Fibroblast of villous mesenchyme (primary cell): ENCODE results near the gene PRDM15. TPM values are rescaled to one million over a fixed set of nuclear protein-coding genes. Genes with fewer than 3 reads are reported as not detected.

ENCODE experiments used
- DNase-seq: peaks from one replicate; pipeline ENCODE4 v3.0.0-alpha.2; 2010; ENCODE audit warnings: low read depth
- H3K4me3 ChIP-seq: 2 replicates; pipeline ENCODE4 v1.5.1; 2011; ENCODE audit warnings: low read depth, mild to moderate bottlenecking, low read length
- total RNA-seq: library from RNA; depleted of rRNA; stranded (reverse); fragments of >200 nt; gene quantifications from 2 replicates; pipeline ENCODE4 v1.2.3, GENCODE V29; 2012
- TF ChIP-seq, protein P1 (sequence below): IDR thresholded peaks from 2 replicates; pipeline ENCODE4 v1.5.1; 2012; ENCODE audit warnings: low read depth, mild to moderate bottlenecking, low read length; ENCODE audit not compliant: insufficient read depth

Gene PRDM15
- total RNA-seq, 1 donor: 5.2 TPM

DNA sequence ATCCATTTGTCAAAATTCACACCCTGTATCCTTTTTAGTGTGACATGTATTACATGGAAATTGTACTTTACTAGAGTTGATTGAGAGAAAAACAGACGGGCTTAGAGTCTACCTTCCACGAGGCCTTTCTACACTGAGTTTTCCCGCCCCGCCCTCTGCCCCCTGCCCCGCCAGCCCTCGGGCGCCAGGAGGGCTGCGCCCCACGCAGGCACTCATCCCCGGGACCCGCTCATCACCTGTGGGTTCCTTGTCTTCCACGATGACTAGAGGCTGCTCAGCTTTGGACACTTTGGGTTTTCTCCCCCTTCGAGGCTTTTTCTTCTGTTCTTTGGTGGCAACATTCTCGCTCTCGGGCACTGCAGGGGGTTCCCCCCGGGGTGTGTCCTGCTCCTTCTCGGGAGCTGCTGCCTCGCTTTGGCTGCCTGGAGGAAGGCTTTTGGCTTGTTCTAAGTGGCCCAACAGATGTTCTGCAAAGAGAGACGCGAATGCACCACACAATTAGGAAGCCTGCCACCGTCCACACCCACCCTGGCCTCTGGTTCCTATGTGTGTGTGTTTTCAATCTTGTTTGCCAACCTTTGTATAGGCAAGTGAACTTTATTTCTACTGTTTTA, 39.6 kb downstream of the PRDM15 start:
- TF ChIP-seq, protein P1, sequence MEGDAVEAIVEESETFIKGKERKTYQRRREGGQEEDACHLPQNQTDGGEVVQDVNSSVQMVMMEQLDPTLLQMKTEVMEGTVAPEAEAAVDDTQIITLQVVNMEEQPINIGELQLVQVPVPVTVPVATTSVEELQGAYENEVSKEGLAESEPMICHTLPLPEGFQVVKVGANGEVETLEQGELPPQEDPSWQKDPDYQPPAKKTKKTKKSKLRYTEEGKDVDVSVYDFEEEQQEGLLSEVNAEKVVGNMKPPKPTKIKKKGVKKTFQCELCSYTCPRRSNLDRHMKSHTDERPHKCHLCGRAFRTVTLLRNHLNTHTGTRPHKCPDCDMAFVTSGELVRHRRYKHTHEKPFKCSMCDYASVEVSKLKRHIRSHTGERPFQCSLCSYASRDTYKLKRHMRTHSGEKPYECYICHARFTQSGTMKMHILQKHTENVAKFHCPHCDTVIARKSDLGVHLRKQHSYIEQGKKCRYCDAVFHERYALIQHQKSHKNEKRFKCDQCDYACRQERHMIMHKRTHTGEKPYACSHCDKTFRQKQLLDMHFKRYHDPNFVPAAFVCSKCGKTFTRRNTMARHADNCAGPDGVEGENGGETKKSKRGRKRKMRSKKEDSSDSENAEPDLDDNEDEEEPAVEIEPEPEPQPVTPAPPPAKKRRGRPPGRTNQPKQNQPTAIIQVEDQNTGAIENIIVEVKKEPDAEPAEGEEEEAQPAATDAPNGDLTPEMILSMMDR: no peak
- DNase-seq: no peak
- no peak overlapping the region for H3K4me3 ChIP-seq

DNA sequence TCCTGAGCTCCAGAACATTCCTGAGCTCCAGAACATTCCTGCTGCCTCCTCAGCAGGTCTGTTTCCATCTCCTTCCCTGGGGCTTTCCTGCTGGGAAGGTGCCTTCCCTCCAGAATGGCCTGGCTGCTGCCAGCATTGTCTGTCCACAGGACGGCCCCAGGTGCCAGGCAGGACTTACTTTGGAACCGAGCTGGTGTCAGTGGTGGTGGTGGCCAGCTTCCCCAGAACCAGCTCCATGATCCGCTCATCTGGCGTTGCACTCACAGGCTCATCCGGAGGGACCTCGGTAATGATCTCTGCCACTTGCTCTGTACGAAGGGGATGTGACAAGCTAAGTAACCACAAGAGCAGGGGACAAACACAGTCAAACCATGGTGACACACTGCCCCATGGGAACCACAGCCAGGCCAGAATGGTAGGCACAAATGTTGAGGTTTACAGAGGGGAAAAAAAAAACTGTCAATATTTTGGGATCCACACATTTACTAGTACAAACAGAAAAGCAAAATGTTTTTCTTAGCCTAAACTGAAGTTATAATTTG, 41.3 kb downstream of the PRDM15 start:
- H3K4me3 ChIP-seq: no peak overlapping the region
- no peak for DNase-seq
- TF ChIP-seq, protein P1: no peak

DNA sequence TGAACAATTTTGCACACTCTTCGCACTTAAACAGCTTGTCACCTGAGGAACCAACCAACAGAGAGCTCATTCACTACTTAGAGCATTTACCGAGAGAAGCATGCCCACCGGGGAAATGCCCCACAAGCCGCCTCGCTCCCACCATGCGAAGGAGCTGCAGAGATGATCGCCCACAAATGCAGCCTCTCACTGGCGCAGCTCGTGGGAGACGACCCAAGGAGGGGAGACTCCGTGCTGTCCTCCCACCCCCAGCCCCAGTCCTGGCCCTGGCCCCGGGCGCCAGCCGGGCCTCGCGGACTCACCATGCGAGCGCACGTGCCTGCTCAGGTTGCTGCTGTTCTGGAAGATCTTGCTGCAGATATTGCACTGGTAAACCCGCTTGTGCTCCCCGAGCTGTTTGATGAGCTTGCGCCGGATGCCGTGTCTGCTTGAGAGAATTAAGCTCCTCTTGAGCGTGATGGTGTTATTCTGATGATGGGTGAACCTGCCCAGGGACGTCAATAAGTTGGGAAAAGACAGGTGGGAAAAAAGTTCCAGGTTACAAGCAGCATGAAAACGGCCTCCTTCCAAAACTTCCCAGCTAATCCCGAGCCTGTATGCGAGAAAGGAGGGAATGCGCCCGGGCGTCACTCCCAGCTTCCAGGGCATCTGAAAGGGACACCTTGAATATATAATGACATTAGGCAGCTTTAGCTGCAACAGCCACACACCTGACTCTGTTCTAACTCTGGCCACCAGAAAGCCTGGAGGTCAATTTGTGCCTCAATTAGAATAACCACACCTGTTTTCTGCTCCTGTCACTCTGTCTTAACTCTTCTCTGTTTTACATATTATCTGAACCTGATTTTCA, 42.8 kb downstream of the PRDM15 start:
- DNase-seq: no peak
- TF ChIP-seq, protein P1: no peak
- H3K4me3 ChIP-seq: no peak overlapping the region

DNA sequence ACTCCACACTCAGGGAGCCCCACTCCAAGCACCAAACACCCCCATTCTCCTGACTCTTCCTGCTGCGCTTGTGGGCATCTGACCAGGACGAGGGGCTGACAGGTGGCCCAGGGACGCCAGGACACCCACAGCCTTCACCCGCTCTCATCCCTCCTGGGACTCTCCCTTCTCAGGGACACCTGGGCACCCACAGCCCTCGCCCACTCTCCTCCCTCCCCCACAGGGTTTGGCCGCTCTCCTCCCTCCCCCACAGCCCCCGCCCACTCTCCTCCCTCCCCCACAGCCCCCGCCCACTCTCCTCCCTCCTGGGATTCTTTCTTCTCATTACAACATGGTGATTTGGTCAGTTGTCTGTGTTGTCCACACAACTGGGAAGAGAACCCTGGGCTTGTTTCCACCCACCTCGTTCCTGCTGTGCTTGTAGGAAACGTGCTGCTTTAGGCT, 43.4 kb downstream of the PRDM15 start:
- no peak overlapping the region for H3K4me3 ChIP-seq
- DNase-seq: no peak
- TF ChIP-seq, protein P1: no peak

DNA sequence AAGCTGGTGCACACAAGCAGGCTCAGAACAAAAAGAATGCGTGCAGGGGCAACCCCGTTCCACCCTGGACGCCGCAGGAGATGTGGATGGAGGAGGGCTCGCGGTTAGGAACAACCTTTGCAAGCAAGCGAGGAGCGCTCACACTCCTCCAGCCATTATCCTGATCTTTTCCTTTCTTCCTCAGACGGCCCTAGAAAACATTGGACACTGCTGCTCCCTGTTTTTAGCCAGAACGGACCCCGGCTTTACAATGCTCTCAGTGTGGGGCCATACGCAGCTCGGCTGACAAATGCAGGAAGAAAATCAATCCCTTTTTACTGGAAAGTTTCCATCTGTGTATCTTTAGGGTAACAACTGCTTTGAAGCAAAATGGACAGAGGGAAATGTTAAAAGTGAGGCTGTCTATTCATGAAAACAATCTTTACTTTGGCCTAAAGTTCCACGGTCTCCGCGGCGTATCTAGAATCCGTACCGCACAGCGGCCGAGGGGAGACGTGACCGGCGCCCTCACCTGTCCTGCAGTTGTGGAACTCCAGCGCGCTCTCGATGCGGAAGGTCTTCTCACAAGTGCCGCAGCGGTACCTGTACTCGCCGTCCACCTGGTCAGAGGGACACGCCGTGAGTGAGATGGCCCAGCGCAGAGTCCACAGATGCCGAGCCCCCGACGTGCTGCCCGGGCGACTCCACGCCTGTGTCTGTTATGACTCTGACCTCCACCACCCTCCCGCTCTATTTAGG, 44.0 kb downstream of the PRDM15 start:
- DNase-seq: no peak
- H3K4me3 ChIP-seq: no peak overlapping the region
- TF ChIP-seq, protein P1: no peak

DNA sequence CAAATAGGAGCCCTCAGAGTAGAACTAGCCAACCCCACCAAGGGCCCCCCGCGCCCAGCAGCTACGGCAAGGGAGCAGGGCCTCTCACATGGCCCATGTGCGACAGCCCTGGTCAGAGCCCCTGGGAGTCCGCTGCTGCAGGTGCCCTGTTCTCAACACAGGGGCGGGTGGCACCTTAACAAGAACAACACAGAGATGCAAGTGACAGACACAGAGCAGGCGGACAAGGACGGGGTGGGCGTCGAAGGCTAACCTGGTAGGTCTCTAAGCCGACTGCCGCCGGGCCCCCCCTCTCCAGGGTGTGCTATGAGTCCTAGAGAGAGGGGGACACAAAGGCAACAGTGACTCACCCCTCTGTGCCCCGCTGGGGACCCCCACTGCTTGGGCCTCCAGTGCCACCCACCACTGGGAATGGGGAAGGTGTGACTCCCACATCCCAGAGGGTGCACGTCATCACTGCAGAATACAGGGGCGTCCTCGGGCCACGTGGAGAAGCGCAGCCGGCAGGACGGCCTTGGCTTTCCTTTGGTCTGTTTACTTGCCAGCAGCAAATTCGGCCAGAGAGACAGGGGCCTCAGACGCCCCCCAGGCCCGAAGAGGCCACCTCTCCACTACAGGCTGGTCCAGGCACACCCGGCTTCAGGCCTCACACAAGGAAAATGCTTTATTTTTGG, 44.8 kb downstream of the PRDM15 start:
- H3K4me3 ChIP-seq: no peak overlapping the region
- DNase-seq: no peak
- TF ChIP-seq, protein P1: no peak
